GM12873 (cell line): Measurements from ENCODE around the gene CDK3.

ENCODE experiments used
- TF ChIP-seq, protein P1 (sequence below): IDR thresholded peaks from 2 replicates; pipeline ENCODE4 v1.5.1; 2012; ENCODE audit warnings: low read depth, mild to moderate bottlenecking, moderate library complexity, low read length, control low read depth; ENCODE audit not compliant: insufficient read depth; ENCODE audit errors: missing control alignments

The CDK3 gene

DNA sequence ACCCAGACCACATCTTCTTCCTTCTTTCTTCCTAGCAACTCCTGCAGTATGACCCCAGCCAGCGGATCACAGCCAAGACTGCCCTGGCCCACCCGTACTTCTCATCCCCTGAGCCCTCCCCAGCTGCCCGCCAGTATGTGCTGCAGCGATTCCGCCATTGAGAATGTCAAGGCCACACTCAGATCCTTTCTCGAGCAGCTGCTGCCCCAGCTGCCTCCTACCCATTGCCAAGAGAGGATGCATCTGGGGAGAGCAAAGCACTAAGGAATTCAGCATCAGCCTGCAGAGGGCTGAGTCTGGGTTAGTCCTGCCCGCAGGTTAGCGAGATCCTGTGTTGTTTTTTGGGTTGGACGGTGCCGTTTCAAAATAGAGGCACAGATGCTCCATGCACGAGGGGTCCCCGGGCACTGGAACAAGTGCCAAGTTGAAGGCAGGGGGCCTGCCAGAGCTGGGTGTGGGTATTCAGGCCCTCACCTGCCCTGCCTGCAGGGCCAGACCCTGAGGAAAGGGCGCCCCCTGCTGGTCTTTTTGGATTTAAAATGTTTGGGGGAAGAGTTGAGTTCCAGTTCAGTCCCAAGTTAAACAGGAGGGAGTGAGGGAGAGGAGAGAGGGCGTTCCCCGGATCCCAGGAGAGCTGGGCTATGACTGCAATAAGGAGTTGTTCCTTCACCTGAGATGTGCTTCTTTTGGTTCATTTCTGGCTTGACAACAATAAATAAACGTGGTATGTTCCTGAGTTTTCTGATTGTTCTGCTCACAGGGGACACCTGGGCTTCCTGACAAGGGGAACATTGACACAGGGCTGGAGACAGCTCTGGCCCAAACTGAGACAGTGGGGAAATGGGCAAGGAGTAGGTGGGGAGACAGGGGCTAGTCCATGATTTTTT lies 4.9 kb downstream of the CDK3 start:
- TF ChIP-seq, protein P1, sequence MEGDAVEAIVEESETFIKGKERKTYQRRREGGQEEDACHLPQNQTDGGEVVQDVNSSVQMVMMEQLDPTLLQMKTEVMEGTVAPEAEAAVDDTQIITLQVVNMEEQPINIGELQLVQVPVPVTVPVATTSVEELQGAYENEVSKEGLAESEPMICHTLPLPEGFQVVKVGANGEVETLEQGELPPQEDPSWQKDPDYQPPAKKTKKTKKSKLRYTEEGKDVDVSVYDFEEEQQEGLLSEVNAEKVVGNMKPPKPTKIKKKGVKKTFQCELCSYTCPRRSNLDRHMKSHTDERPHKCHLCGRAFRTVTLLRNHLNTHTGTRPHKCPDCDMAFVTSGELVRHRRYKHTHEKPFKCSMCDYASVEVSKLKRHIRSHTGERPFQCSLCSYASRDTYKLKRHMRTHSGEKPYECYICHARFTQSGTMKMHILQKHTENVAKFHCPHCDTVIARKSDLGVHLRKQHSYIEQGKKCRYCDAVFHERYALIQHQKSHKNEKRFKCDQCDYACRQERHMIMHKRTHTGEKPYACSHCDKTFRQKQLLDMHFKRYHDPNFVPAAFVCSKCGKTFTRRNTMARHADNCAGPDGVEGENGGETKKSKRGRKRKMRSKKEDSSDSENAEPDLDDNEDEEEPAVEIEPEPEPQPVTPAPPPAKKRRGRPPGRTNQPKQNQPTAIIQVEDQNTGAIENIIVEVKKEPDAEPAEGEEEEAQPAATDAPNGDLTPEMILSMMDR: peak; percentile 72

DNA sequence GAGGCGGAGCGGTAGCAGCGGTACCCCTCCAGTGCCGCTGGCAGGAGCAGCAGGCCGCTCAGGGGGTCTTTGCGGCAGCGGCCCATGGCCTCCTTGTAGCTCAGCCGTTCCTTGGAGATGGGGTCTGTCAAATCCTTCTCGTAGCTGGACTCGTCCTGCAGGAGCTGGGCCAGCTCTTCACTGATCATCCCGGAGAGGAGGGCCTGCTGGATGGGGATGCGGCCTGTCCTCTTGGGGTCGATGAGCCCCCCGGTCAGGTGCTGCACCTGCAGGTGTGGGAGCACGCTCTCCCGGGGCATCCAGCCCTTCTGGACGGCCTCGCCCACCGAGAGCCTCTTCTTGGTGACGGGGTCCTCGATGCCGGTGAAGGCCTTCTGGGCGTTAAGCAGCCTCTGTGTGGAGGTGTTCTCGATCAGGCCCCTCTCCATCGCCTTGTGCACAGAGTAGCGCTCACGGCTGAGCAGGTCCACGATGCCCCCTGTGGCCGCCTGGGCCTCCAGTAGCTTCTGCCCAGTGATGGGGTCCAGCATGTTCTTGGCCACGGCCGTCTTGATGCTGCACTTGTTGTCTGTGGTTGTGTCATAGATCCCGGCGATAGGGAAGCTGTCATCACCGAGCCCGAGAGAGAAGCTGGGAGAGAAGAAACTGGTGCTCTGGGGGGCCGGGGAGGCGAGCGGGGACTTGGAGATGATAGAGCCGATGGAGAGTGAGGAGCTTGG lies 6.6 kb downstream of the CDK3 start:
- TF ChIP-seq, protein P1: no peak

DNA sequence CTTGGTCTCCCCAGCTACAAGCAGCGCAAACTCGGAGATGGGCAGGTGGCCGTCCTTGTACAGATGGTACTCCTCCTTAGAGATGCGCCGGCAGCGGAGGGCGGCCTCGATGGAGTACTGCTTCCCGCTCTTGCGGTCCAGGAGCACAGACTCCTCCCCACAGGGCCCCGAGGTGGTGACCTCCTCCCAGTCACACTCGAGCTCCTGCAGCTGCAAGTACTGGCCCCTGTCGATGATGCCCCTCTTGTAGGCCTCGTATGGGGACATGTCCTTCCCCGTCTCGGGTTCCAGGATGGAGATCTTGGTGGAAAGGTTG lies 7.2 kb downstream of the CDK3 start:
- TF ChIP-seq, protein P1: no peak

DNA sequence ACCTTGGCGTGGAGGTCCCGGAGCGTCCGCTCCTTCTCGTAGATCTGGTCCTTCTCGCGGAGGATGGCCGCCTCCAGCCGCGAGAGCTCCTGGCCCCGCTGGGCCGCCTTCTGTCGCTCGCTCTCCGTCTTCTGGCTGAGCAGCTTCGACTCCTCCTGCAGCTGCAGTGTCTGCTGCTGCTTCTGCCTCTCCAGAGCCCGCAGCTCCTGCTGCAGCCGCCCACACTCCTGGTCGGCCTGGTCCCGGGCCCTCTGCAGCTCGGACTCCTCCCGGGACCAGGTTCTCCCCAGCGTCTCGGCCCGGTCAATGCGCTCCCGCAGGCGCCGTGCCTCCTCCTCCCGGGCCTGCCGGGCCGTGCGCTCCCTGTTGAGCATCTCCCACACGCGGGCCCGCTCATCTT lies 7.6 kb downstream of the CDK3 start:
- TF ChIP-seq, protein P1: no peak

DNA sequence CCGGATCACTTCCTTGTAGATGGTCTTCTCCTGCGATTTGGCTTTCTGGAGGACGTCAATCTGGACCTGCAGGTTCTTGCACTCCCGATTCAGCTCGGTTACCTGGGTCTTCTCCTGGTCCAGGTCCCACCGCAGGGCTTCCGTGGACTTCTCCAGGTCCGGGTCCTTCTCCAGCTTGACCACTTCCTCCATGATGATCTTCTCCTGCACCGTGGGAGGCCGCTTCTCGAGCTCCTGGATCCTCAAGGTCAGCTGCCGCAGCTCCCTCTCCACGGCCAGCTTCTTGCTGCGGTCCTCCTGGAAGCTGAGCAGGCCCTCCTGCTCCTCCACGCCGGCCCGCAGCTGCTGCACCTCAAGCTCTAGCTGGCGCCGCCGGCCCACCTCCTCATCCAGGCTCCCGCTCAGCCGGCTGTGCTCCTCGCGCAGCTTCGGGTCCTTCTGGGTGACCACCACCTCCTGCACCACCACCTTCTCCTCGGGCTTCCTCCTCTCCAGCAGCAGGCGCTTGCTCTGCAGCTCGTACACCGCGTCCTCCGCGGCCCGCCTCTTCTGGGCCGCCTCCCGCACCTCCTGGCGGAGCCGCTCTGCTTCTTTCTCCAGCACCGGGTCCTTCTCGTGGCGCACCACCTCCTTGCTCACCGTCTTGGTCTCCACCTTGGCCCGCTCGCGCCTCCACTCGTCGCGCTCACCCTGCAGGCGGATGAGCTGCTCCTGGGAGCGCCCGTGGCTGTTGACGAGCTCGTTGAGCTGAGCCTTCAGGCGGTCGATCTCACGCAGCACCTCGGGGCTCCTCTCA lies 8.2 kb downstream of the CDK3 start:
- TF ChIP-seq, protein P1: no peak

- TF ChIP-seq, protein P1: no peak
These were observed 8.8 kb downstream of the CDK3 start for GRCh38 chr17:76009447-76009846.
